Fibroblast of pulmonary artery (primary cell): ENCODE results near the gene KCNT2.
"Not testable (repeated sequence)": the region's sequence is repeated elsewhere in the genome, so short reads cannot be mapped to it uniquely, and the experiment has no call there.

Source experiments
- DNase-seq: peaks from one replicate; pipeline ENCODE4 v3.0.0-alpha.2; 2010; ENCODE audit warnings: low read depth
- H3K4me3 ChIP-seq: replicated peaks from 2 replicates; pipeline ENCODE4 v1.5.1; 2011; ENCODE audit warnings: low read depth, mild to moderate bottlenecking, control low read depth, low read length, moderate library complexity
- CTCF ChIP-seq: IDR thresholded peaks from 2 replicates; pipeline ENCODE4 v1.5.1; 2011; ENCODE audit warnings: mild to moderate bottlenecking, control low read depth, low read length, inconsistent platforms; ENCODE audit errors: missing control alignments

The KCNT2 gene

GRCh38 chr1:196650403-196650802, 42.2 kb upstream of the KCNT2 start:
- no peak overlapping the region for H3K4me3 ChIP-seq
- TF ChIP-seq CTCF = no peak
- no peak for DNase-seq

- TF ChIP-seq CTCF = no peak
- no peak overlapping the region for H3K4me3 ChIP-seq
- DNase-seq = no peak
Observed at GRCh38 chr1:196649990-196650389, 41.8 kb upstream of the KCNT2 start.

- TF ChIP-seq CTCF = no peak
- DNase-seq = no peak
- H3K4me3 ChIP-seq = no peak overlapping the region
Observed at GRCh38 chr1:196640976-196641375, 32.7 kb upstream of the KCNT2 start.

GRCh38 chr1:196639291-196639690, 31.1 kb upstream of the KCNT2 start:
- not testable (repeated sequence) for H3K4me3 ChIP-seq, DNase-seq

GRCh38 chr1:196638466-196638865, 30.2 kb upstream of the KCNT2 start:
- no peak overlapping the region for H3K4me3 ChIP-seq
- TF ChIP-seq CTCF = no peak
- no peak for DNase-seq

GRCh38 chr1:196637606-196638005, 29.4 kb upstream of the KCNT2 start:
- no peak overlapping the region for H3K4me3 ChIP-seq
- TF ChIP-seq CTCF = no peak
- DNase-seq = no peak

- TF ChIP-seq CTCF = no peak
- DNase-seq = no peak
- H3K4me3 ChIP-seq = no peak overlapping the region
Observed at GRCh38 chr1:196628838-196629237, 20.6 kb upstream of the KCNT2 start.

- H3K4me3 ChIP-seq = no peak overlapping the region
- TF ChIP-seq CTCF = no peak
- DNase-seq = no peak
Observed at GRCh38 chr1:196623079-196623478, 14.8 kb upstream of the KCNT2 start.
